ENCODE results near the gene DGLUCY.

Gene DGLUCY

DNA sequence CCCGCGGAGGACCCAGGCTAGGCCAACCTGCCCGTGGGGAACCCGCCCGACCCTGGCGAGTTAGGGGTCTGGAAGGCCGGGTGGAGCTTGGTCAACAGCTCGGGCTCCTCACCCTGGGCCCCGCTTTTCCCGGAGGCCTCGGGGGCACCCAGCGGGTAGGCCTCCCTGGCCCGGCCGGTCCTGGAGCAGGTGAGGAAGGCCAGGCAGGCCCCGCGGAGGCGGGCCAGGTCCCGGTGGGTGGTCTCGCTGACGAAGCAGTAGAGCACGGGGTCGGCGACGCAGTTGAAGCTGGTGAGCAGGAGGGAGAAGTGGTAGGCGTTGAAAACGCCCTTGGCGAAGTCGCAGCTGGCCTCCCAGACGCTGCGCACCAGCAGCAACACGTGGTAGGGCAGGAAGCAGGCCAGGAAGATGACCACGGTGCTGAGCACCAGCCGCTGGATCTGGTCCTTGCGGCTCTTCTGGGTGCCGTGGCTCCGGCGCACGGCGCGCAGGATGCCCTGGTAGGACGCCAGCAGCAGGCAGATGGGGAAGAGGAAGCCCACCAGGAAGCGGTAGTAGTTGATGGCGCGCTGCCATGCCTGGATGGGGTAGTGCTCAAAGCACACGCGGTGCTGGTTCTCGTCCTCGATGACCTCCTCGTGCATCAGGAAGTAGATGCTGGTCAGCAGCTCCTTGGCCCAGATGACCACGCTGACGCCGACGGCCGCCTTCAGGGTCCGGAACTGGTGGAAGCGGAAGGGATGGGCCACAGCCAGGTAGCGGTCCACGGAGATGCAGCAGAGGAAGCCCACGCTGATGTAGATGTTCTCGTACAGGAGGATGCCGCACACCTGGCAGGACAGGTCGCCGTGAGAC, 120.3 kb downstream of the DGLUCY start:
- H3K4me1 ChIP-seq (ENCODE audit: control insufficient read depth, insufficient read depth, low read length), result no peaks in the 10 kb centered on the region
- H3K4me3 ChIP-seq (ENCODE audit: low read depth, low read length), result no peak overlapping the region
- no peaks in the 10 kb centered on the region for H3K36me3 ChIP-seq (ENCODE audit: control insufficient read depth in 2 of 2, insufficient read depth in 1 of 2, low read length in 2 of 2)
- ChIA-PET CTCF (interaction anchor here (0.6 kb wide), 3 partner anchors 12 to 1551 kb away, joined by 3 read pairs; no protein-coding TSS in a partner anchor), POLR2A (no interaction called here)
- TF ChIP-seq ZNF677 (tag by site-specific recombination; IDR thresholded peaks at IDR 0.05) (no peak), ZNF488 (tag by site-specific recombination; IDR thresholded peaks at IDR 0.05) (no peak), SALL2 (tag by site-specific recombination; IDR thresholded peaks at IDR 0.05; ENCODE audit: borderline replicate concordance) (no peak), ZNF621 (tag by site-specific recombination; IDR thresholded peaks at IDR 0.05) (no peak), ZNF521 (tag by site-specific recombination; IDR thresholded peaks at IDR 0.05) (no peak), ZNF138 (tag by site-specific recombination; IDR thresholded peaks at IDR 0.05; ENCODE audit: borderline replicate concordance) (no peak)
- H3K27ac ChIP-seq (ENCODE audit: extremely low read depth, low read depth, low read length), result no peak overlapping the region
- no peaks in the 10 kb centered on the region for H3K9me3 ChIP-seq (ENCODE audit: control insufficient read depth, insufficient read depth, low read depth, low read length)

DNA sequence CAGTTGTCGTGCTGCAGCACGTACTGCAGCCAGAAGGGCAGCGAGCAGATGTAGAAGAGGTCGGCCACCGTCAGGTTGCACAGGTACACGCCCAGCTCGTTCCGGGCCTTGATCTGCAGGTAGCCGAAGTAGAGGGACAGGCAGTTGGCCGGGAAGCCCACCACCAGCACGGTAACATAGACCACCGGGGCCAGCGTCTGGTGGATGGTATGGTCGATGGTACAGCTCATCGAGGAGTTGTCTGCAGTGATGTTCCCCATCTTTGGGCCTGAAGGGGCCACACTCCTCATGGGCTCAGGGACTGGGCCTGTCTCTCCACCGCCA, 120.9 kb downstream of the DGLUCY start:
- H3K4me3 ChIP-seq (ENCODE audit: low read depth, low read length), result no peak overlapping the region
- H3K9me3 ChIP-seq (ENCODE audit: control insufficient read depth, insufficient read depth, low read depth, low read length), result no peaks in the 10 kb centered on the region
- H3K27ac ChIP-seq (ENCODE audit: extremely low read depth, low read depth, low read length), result no peak overlapping the region
- TF ChIP-seq KLF16 (tag by site-specific recombination; IDR thresholded peaks at IDR 0.05) (no peak), ZEB2 (tag by site-specific recombination; IDR thresholded peaks at IDR 0.05) (no peak), ZNF26 (tag by site-specific recombination; IDR thresholded peaks at IDR 0.05) (no peak), SP2 (tag by site-specific recombination; IDR thresholded peaks at IDR 0.05) (no peak), ZNF311 (tag by site-specific recombination; IDR thresholded peaks at IDR 0.05; ENCODE audit: borderline replicate concordance) (no peak), ZNF670 (tag by site-specific recombination; IDR thresholded peaks at IDR 0.05; ENCODE audit: low read depth) (no peak), PRDM6 (tag by site-specific recombination; IDR thresholded peaks at IDR 0.05) (no peak), BCL11B (tag by site-specific recombination; IDR thresholded peaks at IDR 0.05; ENCODE audit: low read depth) (no peak), ZNF366 (tag by site-specific recombination; conservative IDR thresholded peaks at IDR 0.05) (no peak), ZNF169 (tag by site-specific recombination; IDR thresholded peaks at IDR 0.05) (no peak)
- TF ChIP-seq, protein P1, sequence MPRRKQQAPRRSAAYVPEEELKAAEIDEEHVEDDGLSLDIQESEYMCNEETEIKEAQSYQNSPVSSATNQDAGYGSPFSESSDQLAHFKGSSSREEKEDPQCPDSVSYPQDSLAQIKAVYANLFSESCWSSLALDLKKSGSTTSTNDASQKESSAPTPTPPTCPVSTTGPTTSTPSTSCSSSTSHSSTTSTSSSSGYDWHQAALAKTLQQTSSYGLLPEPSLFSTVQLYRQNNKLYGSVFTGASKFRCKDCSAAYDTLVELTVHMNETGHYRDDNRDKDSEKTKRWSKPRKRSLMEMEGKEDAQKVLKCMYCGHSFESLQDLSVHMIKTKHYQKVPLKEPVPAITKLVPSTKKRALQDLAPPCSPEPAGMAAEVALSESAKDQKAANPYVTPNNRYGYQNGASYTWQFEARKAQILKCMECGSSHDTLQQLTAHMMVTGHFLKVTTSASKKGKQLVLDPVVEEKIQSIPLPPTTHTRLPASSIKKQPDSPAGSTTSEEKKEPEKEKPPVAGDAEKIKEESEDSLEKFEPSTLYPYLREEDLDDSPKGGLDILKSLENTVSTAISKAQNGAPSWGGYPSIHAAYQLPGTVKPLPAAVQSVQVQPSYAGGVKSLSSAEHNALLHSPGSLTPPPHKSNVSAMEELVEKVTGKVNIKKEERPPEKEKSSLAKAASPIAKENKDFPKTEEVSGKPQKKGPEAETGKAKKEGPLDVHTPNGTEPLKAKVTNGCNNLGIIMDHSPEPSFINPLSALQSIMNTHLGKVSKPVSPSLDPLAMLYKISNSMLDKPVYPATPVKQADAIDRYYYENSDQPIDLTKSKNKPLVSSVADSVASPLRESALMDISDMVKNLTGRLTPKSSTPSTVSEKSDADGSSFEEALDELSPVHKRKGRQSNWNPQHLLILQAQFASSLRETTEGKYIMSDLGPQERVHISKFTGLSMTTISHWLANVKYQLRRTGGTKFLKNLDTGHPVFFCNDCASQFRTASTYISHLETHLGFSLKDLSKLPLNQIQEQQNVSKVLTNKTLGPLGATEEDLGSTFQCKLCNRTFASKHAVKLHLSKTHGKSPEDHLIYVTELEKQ (tag by site-specific recombination; IDR thresholded peaks at IDR 0.05; ENCODE audit: borderline replicate concordance), result no peak
- CTCF ChIA-PET, result interaction anchor here (0.6 kb wide), 2 partner anchors 12 to 450 kb away, joined by 3 read pairs; no protein-coding TSS in a partner anchor
- no peaks in the 10 kb centered on the region for H3K4me1 ChIP-seq (ENCODE audit: control insufficient read depth, insufficient read depth, low read length)
- POLR2A ChIA-PET, result no interaction called here
- no peaks in the 10 kb centered on the region for H3K36me3 ChIP-seq (ENCODE audit: control insufficient read depth in 2 of 2, insufficient read depth in 1 of 2, low read length in 2 of 2)
